CD4-positive, alpha-beta T cell treated with Interferon gamma for 1 hour (primary cell): ENCODE data around the gene VEGFA.

Experiments used
- DNase-seq: peaks from one replicate; pipeline ENCODE4 v3.0.0-alpha.2; 2020

Gene VEGFA

GRCh38 chr6:43826730-43827129 is 56.7 kb downstream of the VEGFA start:
- no peak for DNase-seq

- no peak for DNase-seq
Measured at GRCh38 chr6:43827898-43828297, 57.9 kb downstream of the VEGFA start.

- DNase-seq: no peak
Measured at GRCh38 chr6:43828711-43829110, 58.7 kb downstream of the VEGFA start.

GRCh38 chr6:43829470-43829869 is 59.5 kb downstream of the VEGFA start:
- DNase-seq: no peak

GRCh38 chr6:43830775-43831174 is 60.8 kb downstream of the VEGFA start:
- no peak for DNase-seq

- DNase-seq: no peak
Measured at GRCh38 chr6:43831191-43831590, 61.2 kb downstream of the VEGFA start.

GRCh38 chr6:43833223-43833995 is 63.4 kb downstream of the VEGFA start:
- DNase-seq: no peak

GRCh38 chr6:43833996-43834390 is 64.0 kb downstream of the VEGFA start:
- DNase-seq: no peak

- no peak for DNase-seq
Measured at GRCh38 chr6:43834528-43835155, 64.6 kb downstream of the VEGFA start.

GRCh38 chr6:43835872-43836419 is 65.9 kb downstream of the VEGFA start:
- no peak for DNase-seq
